PC-9 (cell line): ENCODE data around the gene SLC25A10. TPM values are rescaled to one million over a fixed set of nuclear protein-coding genes. Genes with fewer than 3 reads are reported as not detected.
A peak's percentile ranks its signal among the peaks of the same experiment; 100 is the strongest.

Experiments used
- BruUV-seq: library from RNA; stranded (reverse); fragments of 400-500 nt; replicated peaks from 2 replicates; lab custom pipeline; 2021; lab: Mats Ljungman, UMichigan
- CTCF ChIA-PET: fragments of 300-600 bp; sonication (Branson Sonifier 250); formaldehyde crosslinking; loops from one replicate; lab custom pipeline; 2022; ENCODE audit warnings: antibody characterized with exemption; lab: Charles Lee
- POLR2A ChIA-PET: fragments of 300-600 bp; sonication (Branson Sonifier 250); formaldehyde crosslinking; loops from one replicate; lab custom pipeline; 2022; ENCODE audit warnings: antibody characterized with exemption; ENCODE audit not compliant: unreplicated experiment; lab: Charles Lee
- DNase-seq, 2 experiments: peaks; one replicate each; pipeline versions ENCODE4 v3.0.0 to v3.0.0-alpha.2; 2015 to 2022; ENCODE audit warnings: mixed read lengths in 1 of 2
- H2AFZ ChIP-seq: fragments of 200-600 bp; sonication (generic); 2 replicates; pipeline ENCODE4 v1.8.1; 2017; ENCODE audit warnings: antibody characterized with exemption
- H3F3A ChIP-seq: fragments of 200-600 bp; sonication (generic); 2 replicates; pipeline ENCODE4 v1.8.1; 2017; ENCODE audit warnings: antibody characterized with exemption, mild to moderate bottlenecking, low read depth; ENCODE audit not compliant: insufficient read depth
- H3K27ac ChIP-seq: fragments of 200-600 bp; sonication (generic); 2 replicates; pipeline ENCODE4 v1.6.1; 2016; ENCODE audit warnings: mixed run types
- H3K27me3 ChIP-seq: fragments of 200-600 bp; sonication (generic); 2 replicates; pipeline ENCODE4 v1.6.1; 2016; ENCODE audit warnings: low read depth, mixed run types; ENCODE audit not compliant: insufficient read depth
- H3K36me3 ChIP-seq: fragments of 200-600 bp; sonication (generic); 2 replicates; pipeline ENCODE4 v1.6.1; 2016; ENCODE audit warnings: low read depth, mixed run types
- H3K4me1 ChIP-seq: fragments of 200-600 bp; sonication (generic); replicated peaks from 2 replicates; pipeline ENCODE4 v1.6.1; 2016; ENCODE audit warnings: mixed run types; ENCODE audit not compliant: insufficient read depth
- H3K4me2 ChIP-seq: fragments of 200-600 bp; sonication (generic); 2 replicates; pipeline ENCODE4 v1.6.1; 2017; ENCODE audit warnings: mixed run types
- H3K4me3 ChIP-seq: fragments of 200-600 bp; sonication (generic); 2 replicates; pipeline ENCODE4 v1.6.1; 2016; ENCODE audit warnings: mixed run types
- H3K79me2 ChIP-seq: fragments of 200-600 bp; sonication (generic); 2 replicates; pipeline ENCODE4 v1.6.1; 2017; ENCODE audit warnings: low read depth, mixed run types
- H3K9me2 ChIP-seq: fragments of 200-600 bp; sonication (generic); 2 replicates; pipeline ENCODE4 v1.8.1; 2017; ENCODE audit warnings: mild to moderate bottlenecking; ENCODE audit not compliant: insufficient read depth
- H3K9me3 ChIP-seq: fragments of 200-600 bp; sonication (generic); 2 replicates; pipeline ENCODE4 v1.8.1; 2016; ENCODE audit warnings: low read depth; ENCODE audit not compliant: insufficient read depth
- H4K20me1 ChIP-seq: fragments of 200-600 bp; sonication (generic); 2 replicates; pipeline ENCODE4 v1.8.1; 2017; ENCODE audit not compliant: insufficient read depth
- CTCF ChIP-seq: fragments of 200-600 bp; sonication (generic); conservative IDR thresholded peaks from 2 replicates; pipeline ENCODE4 v1.6.1; 2017; ENCODE audit warnings: mixed run types, antibody characterized with exemption, mild to moderate bottlenecking, moderate library complexity
- EZH2 ChIP-seq: fragments of 200-600 bp; sonication (generic); IDR thresholded peaks from 2 replicates; pipeline ENCODE4 v1.8.0; 2017; ENCODE audit warnings: antibody characterized with exemption, low read depth
- intact Hi-C: fragments of 100-400 bp; cut with micrococcal nuclease; formaldehyde crosslinking; loops from one replicate; pipeline ENCODE4 v1.10.0; 2022; ENCODE audit not compliant: unreplicated experiment
- total RNA-seq: library from RNA; stranded (reverse); gene quantifications from 2 replicates; pipeline ENCODE4 v1.2.3, GENCODE V29; 2021

SLC25A10 gene
- total RNA-seq, 1 experiment from 2014 or later: 86.5 TPM

GRCh38 chr17:81665205-81666091 is 46.6 kb upstream of the SLC25A10 start:
- peak overlapping the region; percentile 75 for H3K4me2 ChIP-seq
- ChIA-PET CTCF (no interaction called here), POLR2A (no interaction called here)
- no peaks in the 10 kb centered on the region for H3K9me3 ChIP-seq
- H3K27me3 ChIP-seq: no peaks in the 10 kb centered on the region
- no peaks in the 10 kb centered on the region for H4K20me1 ChIP-seq
- intact Hi-C loops: loop anchor here (1.0 kb wide), 1 partner anchor 28 kb away; the partner anchor contains the start of genes NPLOC4 and TSPAN10
- peak overlapping the region; percentile 86 for H3K4me3 ChIP-seq
- peaks cover 13% of the 10 kb centered on the region; the same call in 1 of the 2 replicates for H3F3A ChIP-seq
- H3K27ac ChIP-seq: peak overlapping the region; percentile 16; the same call in 1 of the 2 replicates
- H2AFZ ChIP-seq: peak overlapping the region; percentile 83
- DNase-seq: peak in 1 of 2 experiments; percentile 16
- no TSS peak for BruUV-seq
- no peaks in the 10 kb centered on the region for H3K36me3 ChIP-seq
- no peaks in the 10 kb centered on the region for H3K9me2 ChIP-seq
- H3K79me2 ChIP-seq: peaks cover 42% of the 10 kb centered on the region
- peaks cover 13% of the 10 kb centered on the region for H3K4me1 ChIP-seq
- TF ChIP-seq CTCF (no peak), EZH2 (no peak)

GRCh38 chr17:81666092-81666341 is 46.1 kb upstream of the SLC25A10 start:
- Histone ChIP-seq H3K4me2 (peak overlapping the region; percentile 75), H3K4me3 (peak overlapping the region; percentile 86), H3K27me3 (no peaks in the 10 kb centered on the region), H3K36me3 (no peaks in the 10 kb centered on the region), H2AFZ (peak overlapping the region; percentile 83), H3K9me3 (no peaks in the 10 kb centered on the region), H3K4me1 (peaks cover 10% of the 10 kb centered on the region), H3K9me2 (no peaks in the 10 kb centered on the region), H3F3A (peaks cover 10% of the 10 kb centered on the region; the same call in 1 of the 2 replicates), H4K20me1 (no peaks in the 10 kb centered on the region), H3K27ac (peak overlapping the region; percentile 16; the same call in 1 of the 2 replicates), H3K79me2 (peaks cover 42% of the 10 kb centered on the region)
- TF ChIP-seq CTCF (no peak), EZH2 (no peak)
- TSS peak; percentile 50 for BruUV-seq
- ChIA-PET POLR2A (no interaction called here), CTCF (no interaction called here)
- intact Hi-C loops: loop anchor here (1.0 kb wide), 1 partner anchor 29 kb away; the partner anchor contains the start of genes NPLOC4 and TSPAN10
- no peak for DNase-seq

GRCh38 chr17:81666342-81667191 is 45.5 kb upstream of the SLC25A10 start, which contains the start of the genes CCDC137 and OXLD1:
CCDC137 (plus strand) TSS chr17:81666737; CDS start chr17:81666767, 30 bp downstream.
OXLD1 (minus strand) TSS chr17:81666605; CDS start chr17:81666577, 28 bp downstream.
- H3K79me2 ChIP-seq: peaks cover 42% of the 10 kb centered on the region
- intact Hi-C loops: loop anchor here (1.0 kb wide), 1 partner anchor 29 kb away; the partner anchor contains the start of genes NPLOC4 and TSPAN10
- H3K9me3 ChIP-seq: no peaks in the 10 kb centered on the region
- peaks cover 10% of the 10 kb centered on the region; the same call in 1 of the 2 replicates for H3F3A ChIP-seq
- H3K27me3 ChIP-seq: no peaks in the 10 kb centered on the region
- CTCF ChIA-PET: no interaction called here
- peak within 1 kb of the TSS; percentile 75 for H3K4me2 ChIP-seq
- POLR2A ChIA-PET: interaction anchor here (0.6 kb wide), 2 partner anchors 15 to 149 kb away, joined by 4 to 32 read pairs; no protein-coding TSS in a partner anchor
- H2AFZ ChIP-seq: peak within 1 kb of the TSS; percentile 83
- H3K27ac ChIP-seq: peak within 1 kb of the TSS; percentile 19; the same call in 1 of the 2 replicates
- no peaks in the 10 kb centered on the region for H4K20me1 ChIP-seq
- no peaks in the 10 kb centered on the region for H3K36me3 ChIP-seq
- H3K4me1 ChIP-seq: peaks cover 10% of the 10 kb centered on the region
- H3K4me3 ChIP-seq: peak within 1 kb of the TSS; percentile 86
- no peaks in the 10 kb centered on the region for H3K9me2 ChIP-seq
- BruUV-seq: no TSS peak
- peak; percentile 81 to 96 for DNase-seq
- TF ChIP-seq EZH2 (no peak), CTCF (no peak)
